ENCODE results near the gene SP1. TPM values are rescaled to one million over a fixed set of nuclear protein-coding genes. Genes with fewer than 3 reads are reported as not detected.

SP1 gene
- total RNA-seq, 1 donor: 50.3 TPM

Other genes starting within 250 kb of the SP1 start
- gene ZNF740, start 199.5 kb upstream of the SP1 start, total RNA-seq: 14.7 and 19.5 TPM in 2 replicates
- 9.1 and 9.4 TPM in 2 replicates for gene CSAD, start 199.3 kb upstream of the SP1 start, total RNA-seq
- 0.88 and 1.1 TPM in 2 replicates for gene ITGB7, start 172.9 kb upstream of the SP1 start, total RNA-seq
- 46.6 and 49.9 TPM in 2 replicates for gene RARG, start 148.0 kb upstream of the SP1 start, total RNA-seq
- gene ESPL1, start 111.9 kb upstream of the SP1 start, total RNA-seq: 0.72 and 1.8 TPM in 2 replicates
- 323 and 324 TPM in 2 replicates for gene PFDN5, start 84.6 kb upstream of the SP1 start, total RNA-seq
- gene MYG1, start 80.5 kb upstream of the SP1 start, total RNA-seq: 32.9 and 34.2 TPM in 2 replicates
- gene AAAS, start 58.6 kb upstream of the SP1 start, total RNA-seq: 37.4 and 39.8 TPM in 2 replicates
- gene SP7, start 43.8 kb upstream of the SP1 start, total RNA-seq: not detected in 2 replicates
- gene AMHR2, start 43.7 kb downstream of the SP1 start, total RNA-seq: not detected in 2 replicates
- gene PRR13, start 61.6 kb downstream of the SP1 start, total RNA-seq: 55.0 and 64.2 TPM in 2 replicates
- gene PCBP2, start 71.9 kb downstream of the SP1 start, total RNA-seq: 247 and 293 TPM in 2 replicates
- 49.6 and 51.9 TPM in 2 replicates for gene MAP3K12, start 119.3 kb downstream of the SP1 start, total RNA-seq
- 33.0 and 35.5 TPM in 2 replicates for gene TARBP2, start 121.1 kb downstream of the SP1 start, total RNA-seq
- not detected in 2 replicates for gene NPFF, start 127.3 kb downstream of the SP1 start, total RNA-seq
- gene ATF7, start 246.2 kb downstream of the SP1 start, total RNA-seq: 14.4 and 17.4 TPM in 2 replicates